Uterus (tissue), 2 donors: Measurements from ENCODE around the gene NBEA.

Source experiments
- CTCF ChIP-seq, 4 experiments: fragments of 200-600 bp in 2 of 4; fragments of 450-650 bp in 2 of 4; sonication (generic) in 2 of 4; IDR thresholded peaks; one replicate each; pipeline ENCODE4 v1.5.1; 2016 to 2019; ENCODE audit warnings: antibody characterized with exemption in 4 of 4, mild to moderate bottlenecking in 2 of 4, moderate library complexity in 1 of 4
- POLR2A ChIP-seq, 2 donors: fragments of 450-650 bp; IDR thresholded peaks; one replicate each; pipeline ENCODE4 v1.6.1; 2016; ENCODE audit warnings: antibody characterized with exemption in 2 of 2, mild to moderate bottlenecking in 1 of 2, moderate library complexity in 1 of 2

- TF ChIP-seq CTCF (IDR thresholded peaks at IDR 0.05) (no peak), POLR2A (IDR thresholded peaks at IDR 0.05) (no peak)
These were observed 513.0 kb downstream of the NBEA start for GRCh38 chr13:35455022-35455421.
